H54 (cell line): Measurements from ENCODE around the gene FAM241A.
A peak's percentile ranks its signal among the peaks of the same experiment; 100 is the strongest.
"Not testable (repeated sequence)": the region's sequence is repeated elsewhere in the genome, so short reads cannot be mapped to it uniquely, and the experiment has no call there.

Experiments used
- DNase-seq: peaks from one replicate; pipeline ENCODE4 v3.0.0; 2011; ENCODE audit warnings: low spot score, mixed read lengths; ENCODE audit not compliant: insufficient read length
- FAIRE-seq: peaks from 3 replicates; lab custom pipeline; 2011; peaks lifted over from hg19 to GRCh38; lab: Jason Lieb, UNC
- POLR2A ChIP-seq: IDR thresholded peaks from 2 replicates; pipeline ENCODE4 v1.6.1; 2011; ENCODE audit warnings: low read depth, mild to moderate bottlenecking, low read length

Gene FAM241A

GRCh38 chr4:112173593-112174558 is 28.6 kb downstream of the FAM241A start:
- DNase-seq (peak; percentile 9), FAIRE-seq (peak; percentile 91)
- TF ChIP-seq POLR2A: no peak

- FAIRE-seq: no peak
- no peak for TF ChIP-seq POLR2A
- DNase-seq: no peak
Measured at GRCh38 chr4:112175840-112176239, 30.6 kb downstream of the FAM241A start.

- TF ChIP-seq POLR2A: no peak
- FAIRE-seq: no peak
- no peak for DNase-seq
Measured at GRCh38 chr4:112176596-112176995, 31.3 kb downstream of the FAM241A start.

- DNase-seq, FAIRE-seq: not testable (repeated sequence)
Measured at GRCh38 chr4:112178741-112179140, 33.5 kb downstream of the FAM241A start.

GRCh38 chr4:112181358-112182000 is 36.2 kb downstream of the FAM241A start:
- no peak for FAIRE-seq

GRCh38 chr4:112182604-112183003 is 37.4 kb downstream of the FAM241A start:
- FAIRE-seq (no peak), DNase-seq (no peak)
- no peak for TF ChIP-seq POLR2A

More at GRCh38 chr4:112181358-112182000, 36.2 kb downstream of the FAM241A start:
- TF ChIP-seq POLR2A: no peak
- no peak for DNase-seq

- FAIRE-seq (no peak), DNase-seq (no peak)
- no peak for TF ChIP-seq POLR2A
Measured at GRCh38 chr4:112183252-112183651, 38.0 kb downstream of the FAM241A start.

GRCh38 chr4:112184438-112184837 is 39.2 kb downstream of the FAM241A start:
- FAIRE-seq (no peak), DNase-seq (no peak)
- TF ChIP-seq POLR2A: no peak

- no peak for DNase-seq
- TF ChIP-seq POLR2A: no peak
- no peak for FAIRE-seq
Measured at GRCh38 chr4:112185334-112185733, 40.1 kb downstream of the FAM241A start.

- no peak for TF ChIP-seq POLR2A
- DNase-seq (no peak), FAIRE-seq (no peak)
Measured at GRCh38 chr4:112185740-112186670, 40.8 kb downstream of the FAM241A start.

- TF ChIP-seq POLR2A: no peak
- no peak for FAIRE-seq
- no peak for DNase-seq
Measured at GRCh38 chr4:112189754-112190153, 44.5 kb downstream of the FAM241A start.

GRCh38 chr4:112190684-112191083 is 45.4 kb downstream of the FAM241A start:
- DNase-seq: no peak
- no peak for TF ChIP-seq POLR2A
- no peak for FAIRE-seq

- TF ChIP-seq POLR2A: no peak
- no peak for FAIRE-seq
- no peak for DNase-seq
Measured at GRCh38 chr4:112196461-112196860, 51.2 kb downstream of the FAM241A start.
